MM.1S (cell line): ENCODE results near the gene MAN2A2.

Source experiments
- DNase-seq: peaks from one replicate; pipeline ENCODE4 v3.0.0-alpha.2; 2015
- H2AFZ ChIP-seq: fragments of 300-600 bp; sonication (generic); 2 replicates; pipeline ENCODE4 v1.6.0; 2016; ENCODE audit warnings: antibody characterized with exemption, low read length
- H3F3A ChIP-seq: fragments of 300-600 bp; sonication (generic); 2 replicates; pipeline ENCODE4 v1.6.1; 2016; ENCODE audit warnings: mild to moderate bottlenecking, antibody characterized with exemption, low read length, moderate library complexity, mixed read lengths; ENCODE audit not compliant: insufficient read depth
- H3K27ac ChIP-seq: fragments of 300-600 bp; sonication (generic); 2 replicates; pipeline ENCODE4 v1.5.1; 2016; ENCODE audit warnings: mild to moderate bottlenecking, low read length
- H3K27me3 ChIP-seq: fragments of 300-600 bp; sonication (generic); replicated peaks from 2 replicates; pipeline ENCODE4 v1.6.0; 2016; ENCODE audit warnings: low read length; ENCODE audit not compliant: insufficient read depth
- H3K36me3 ChIP-seq: fragments of 300-600 bp; sonication (generic); replicated peaks from 2 replicates; pipeline ENCODE4 v1.6.1; 2016; ENCODE audit warnings: mild to moderate bottlenecking, low read length, mixed read lengths; ENCODE audit not compliant: insufficient read depth
- H3K4me1 ChIP-seq: fragments of 300-600 bp; sonication (generic); 2 replicates; pipeline ENCODE4 v1.6.1; 2016; ENCODE audit warnings: low read length, mixed read lengths
- H3K4me2 ChIP-seq: fragments of 300-600 bp; sonication (generic); 2 replicates; pipeline ENCODE4 v1.6.0; 2016; ENCODE audit warnings: low read depth, low read length
- H3K4me3 ChIP-seq: fragments of 300-600 bp; sonication (generic); 2 replicates; pipeline ENCODE4 v1.5.1; 2016; ENCODE audit warnings: low read length, mixed read lengths
- H3K79me2 ChIP-seq: fragments of 300-600 bp; sonication (generic); 2 replicates; pipeline ENCODE4 v1.6.1; 2016; ENCODE audit warnings: mixed run types, low read length, mixed read lengths
- H3K9ac ChIP-seq: fragments of 300-600 bp; sonication (generic); 2 replicates; pipeline ENCODE4 v1.6.1; 2016; ENCODE audit warnings: low read length, mixed read lengths
- H3K9me2 ChIP-seq: fragments of 300-600 bp; sonication (generic); replicated peaks from 2 replicates; pipeline ENCODE4 v1.6.1; 2016; ENCODE audit warnings: mild to moderate bottlenecking, low read length, mixed read lengths; ENCODE audit not compliant: insufficient read depth
- H3K9me3 ChIP-seq: fragments of 300-600 bp; sonication (generic); replicated peaks from 2 replicates; pipeline ENCODE4 v1.6.1; 2016; ENCODE audit warnings: mild to moderate bottlenecking, low read length, mixed read lengths; ENCODE audit not compliant: insufficient read depth
- H4K20me1 ChIP-seq: fragments of 300-600 bp; sonication (generic); 2 replicates; pipeline ENCODE4 v1.6.1; 2016; ENCODE audit warnings: mild to moderate bottlenecking, low read length, moderate library complexity, mixed read lengths; ENCODE audit not compliant: insufficient read depth
- CTCF ChIP-seq: fragments of 300-600 bp; sonication (generic); IDR thresholded peaks from 2 replicates; pipeline ENCODE4 v1.5.1; 2016; ENCODE audit warnings: antibody characterized with exemption, low read length, mixed read lengths
- EZH2 ChIP-seq: fragments of 300-600 bp; sonication (generic); optimal IDR thresholded peaks from 2 replicates; pipeline ENCODE3; 2017; ENCODE audit warnings: low read depth, mild to moderate bottlenecking, antibody characterized with exemption, low read length, mixed read lengths
- EZH2phosphoT487 ChIP-seq: fragments of 300-600 bp; sonication (generic); IDR thresholded peaks from 2 replicates; pipeline ENCODE4 v1.6.1; 2018; ENCODE audit warnings: antibody characterized with exemption, low read length

MAN2A2 gene

GRCh38 chr15:90869601-90870353 lies 33.3 kb upstream of the MAN2A2 start:
- Histone ChIP-seq H3K9me2 (no peaks in the 10 kb centered on the region), H3K9me3 (no peaks in the 10 kb centered on the region), H3K36me3 (no peaks in the 10 kb centered on the region), H4K20me1 (no peaks in the 10 kb centered on the region), H3K4me1 (no peaks in the 10 kb centered on the region; the same call in 1 of the 2 replicates), H3K79me2 (peaks cover 27% of the 10 kb centered on the region), H3K9ac (no peak overlapping the region), H3K4me2 (no peak overlapping the region), H3K4me3 (no peak overlapping the region), H2AFZ (no peak overlapping the region), H3K27ac (no peak overlapping the region), H3F3A (peaks cover 12% of the 10 kb centered on the region; the same call in 1 of the 2 replicates), H3K27me3 (no peaks in the 10 kb centered on the region)
- no peak for DNase-seq
- TF ChIP-seq EZH2phosphoT487 (no peak), EZH2 (no peak), CTCF (no peak)

GRCh38 chr15:90870354-90871138 lies 32.6 kb upstream of the MAN2A2 start:
- no peaks in the 10 kb centered on the region for H3K27me3 ChIP-seq
- H3K79me2 ChIP-seq, result peaks cover 29% of the 10 kb centered on the region
- H3K9ac ChIP-seq, result peak overlapping the region; percentile 72; the same call in 1 of the 2 replicates
- H3K4me2 ChIP-seq, result peak overlapping the region; percentile 84
- no peaks in the 10 kb centered on the region for H3K9me3 ChIP-seq
- no peaks in the 10 kb centered on the region for H4K20me1 ChIP-seq
- H2AFZ ChIP-seq, result peak overlapping the region; percentile 64
- H3K4me3 ChIP-seq, result peak overlapping the region; percentile 69
- H3K27ac ChIP-seq, result no peak overlapping the region
- H3K4me1 ChIP-seq, result no peaks in the 10 kb centered on the region; the same call in 1 of the 2 replicates
- peaks cover 12% of the 10 kb centered on the region; the same call in 1 of the 2 replicates for H3F3A ChIP-seq
- no peak for TF ChIP-seq EZH2
- no peak for TF ChIP-seq CTCF
- TF ChIP-seq EZH2phosphoT487, result no peak
- no peaks in the 10 kb centered on the region for H3K9me2 ChIP-seq
- DNase-seq, result no peak
- H3K36me3 ChIP-seq, result no peaks in the 10 kb centered on the region

- H3K4me1 ChIP-seq, result no peaks in the 10 kb centered on the region; the same call in 1 of the 2 replicates
Observed at GRCh38 chr15:90871139-90871715, 31.9 kb upstream of the MAN2A2 start.

More at GRCh38 chr15:90871139-90871715, 31.9 kb upstream of the MAN2A2 start:
- Histone ChIP-seq H3K9ac (peak overlapping the region; percentile 72; the same call in 1 of the 2 replicates), H4K20me1 (no peaks in the 10 kb centered on the region), H3K79me2 (peaks cover 29% of the 10 kb centered on the region), H3K4me2 (peak overlapping the region; percentile 84), H3K9me3 (no peaks in the 10 kb centered on the region), H3K4me3 (peak overlapping the region; percentile 69), H3K9me2 (no peaks in the 10 kb centered on the region), H3K36me3 (no peaks in the 10 kb centered on the region), H2AFZ (peak overlapping the region; percentile 64), H3K27me3 (no peaks in the 10 kb centered on the region), H3K27ac (no peak overlapping the region), H3F3A (peaks cover 12% of the 10 kb centered on the region; the same call in 1 of the 2 replicates)
- DNase-seq, result peak; percentile 15
- no peak for TF ChIP-seq EZH2phosphoT487
- TF ChIP-seq EZH2, result no peak
- no peak for TF ChIP-seq CTCF
